ENCODE data around the gene LTBP1. TPM values are rescaled to one million over a fixed set of nuclear protein-coding genes. Genes with fewer than 3 reads are reported as not detected.
A peak's percentile ranks its signal among the peaks of the same experiment; 100 is the strongest.

Gene LTBP1
- total RNA-seq (100 to 1,000 TPM; 551 to 573 TPM), polyA plus RNA-seq (100 to 1,000 TPM; 107 to 539 TPM)
- long read RNA-seq, donor 1, partial matches to known transcripts, result 363 of 449 reads
- long read RNA-seq, donor 1, other reads (novel, unspliced or antisense), result 86 of 449 reads
- long read RNA-seq, donor 2, full-length matches to known transcripts, result 16 of 190 reads
- long read RNA-seq, donor 2, partial matches to known transcripts, result 104 of 190 reads
- long read RNA-seq, donor 2, other reads (novel, unspliced or antisense), result 70 of 190 reads

GRCh38 chr2:32946314-32947075 is at the start of gene LTBP1:
Gene LTBP1, plus strand, starts transcription at chr2:32946953. Its CDS starts 372 bp downstream, at chr2:32947325.
- DNase-seq (peak; percentile 81 to 92), ATAC-seq (ENCODE audit: low FRiP score) (peak; percentile 88)
- intact Hi-C loops (cut with DNase I), result loop anchor here in 1 of 2 donors (5.0 kb wide), 3 partner anchors 86 to 389 kb away; no protein-coding TSS in a partner anchor
- H3K27ac ChIP-seq (ENCODE audit: low read depth in 1 of 2, low read length in 2 of 2), result peak within 1 kb of the TSS; percentile 30 to 36
- WGBS, 2 donors, result 0 to 1% methylated on average over 55 to 68 of the region's 68 CpGs
- peak within 1 kb of the TSS; percentile 84 to 96 for H3K4me3 ChIP-seq (ENCODE audit: low read length in 2 of 2)
- no peaks in the 10 kb centered on the region for H3K36me3 ChIP-seq (ENCODE audit: control insufficient read depth in 1 of 2, insufficient read depth in 2 of 2, low read length in 1 of 2)
- H3K9me3 ChIP-seq (ENCODE audit: control insufficient read depth, low read length), result no peaks in the 10 kb centered on the region
- no peaks in the 10 kb centered on the region for H3K4me1 ChIP-seq (ENCODE audit: control insufficient read depth in 1 of 2, insufficient read depth in 2 of 2, low read length in 2 of 2)
- H3K27me3 ChIP-seq (ENCODE audit: control insufficient read depth in 1 of 2, insufficient read depth in 2 of 2, low read length in 1 of 2), result no peaks in the 10 kb centered on the region

GRCh38 chr2:32900246-32900973 is 46.3 kb upstream of the LTBP1 start:
- Histone ChIP-seq H3K36me3 (ENCODE audit: control insufficient read depth in 1 of 2, insufficient read depth in 2 of 2, low read length in 1 of 2) (no peaks in the 10 kb centered on the region), H3K4me1 (ENCODE audit: control insufficient read depth in 1 of 2, insufficient read depth in 2 of 2, low read length in 2 of 2) (no peaks in the 10 kb centered on the region), H3K27ac (ENCODE audit: low read depth in 1 of 2, low read length in 2 of 2) (no peak overlapping the region), H3K9me3 (ENCODE audit: control insufficient read depth, low read length) (peaks cover under 1% of the 10 kb centered on the region), H3K27me3 (ENCODE audit: control insufficient read depth in 1 of 2, insufficient read depth in 2 of 2, low read length in 1 of 2) (no peaks in the 10 kb centered on the region), H3K4me3 (ENCODE audit: low read length in 2 of 2) (no peak overlapping the region)
- 53 to 70% methylated on average over 12 of the region's 12 CpGs for WGBS, 2 donors
- intact Hi-C loops (cut with DNase I), result no loop called here
- no peak for DNase-seq
- no peak for ATAC-seq (ENCODE audit: low FRiP score)

GRCh38 chr2:32901313-32901712 is 45.4 kb upstream of the LTBP1 start:
- Histone ChIP-seq H3K27ac (ENCODE audit: low read depth in 1 of 2, low read length in 2 of 2) (no peak overlapping the region), H3K9me3 (ENCODE audit: control insufficient read depth, low read length) (no peaks in the 10 kb centered on the region), H3K36me3 (ENCODE audit: control insufficient read depth in 1 of 2, insufficient read depth in 2 of 2, low read length in 1 of 2) (no peaks in the 10 kb centered on the region), H3K4me3 (ENCODE audit: low read length in 2 of 2) (no peak overlapping the region), H3K27me3 (ENCODE audit: control insufficient read depth in 1 of 2, insufficient read depth in 2 of 2, low read length in 1 of 2) (no peaks in the 10 kb centered on the region), H3K4me1 (ENCODE audit: control insufficient read depth in 1 of 2, insufficient read depth in 2 of 2, low read length in 2 of 2) (no peaks in the 10 kb centered on the region)
- intact Hi-C loops (cut with DNase I), result no loop called here
- ATAC-seq (ENCODE audit: low FRiP score) (no peak), DNase-seq (no peak)
- 94% methylated on average over 7 of the region's 7 CpGs for WGBS, 2 donors

- no peaks in the 10 kb centered on the region for H3K9me3 ChIP-seq (ENCODE audit: control insufficient read depth, low read length)
- no peaks in the 10 kb centered on the region for H3K27me3 ChIP-seq (ENCODE audit: control insufficient read depth in 1 of 2, insufficient read depth in 2 of 2, low read length in 1 of 2)
- no peak overlapping the region for H3K4me3 ChIP-seq (ENCODE audit: low read length in 2 of 2)
- H3K27ac ChIP-seq (ENCODE audit: low read depth in 1 of 2, low read length in 2 of 2), result no peak overlapping the region
- no peaks in the 10 kb centered on the region for H3K36me3 ChIP-seq (ENCODE audit: control insufficient read depth in 1 of 2, insufficient read depth in 2 of 2, low read length in 1 of 2)
- no peak for DNase-seq
- no peak for ATAC-seq (ENCODE audit: low FRiP score)
- 97 to 100% methylated on average over 1 of the region's 1 CpG for WGBS, 2 donors
- intact Hi-C loops (cut with DNase I), result no loop called here
- H3K4me1 ChIP-seq (ENCODE audit: control insufficient read depth in 1 of 2, insufficient read depth in 2 of 2, low read length in 2 of 2), result no peaks in the 10 kb centered on the region
Measured at GRCh38 chr2:32902174-32902573, 44.6 kb upstream of the LTBP1 start.

GRCh38 chr2:32902986-32903385 is 43.8 kb upstream of the LTBP1 start:
- no peaks in the 10 kb centered on the region for H3K9me3 ChIP-seq (ENCODE audit: control insufficient read depth, low read length)
- no peaks in the 10 kb centered on the region for H3K27me3 ChIP-seq (ENCODE audit: control insufficient read depth in 1 of 2, insufficient read depth in 2 of 2, low read length in 1 of 2)
- no peaks in the 10 kb centered on the region for H3K36me3 ChIP-seq (ENCODE audit: control insufficient read depth in 1 of 2, insufficient read depth in 2 of 2, low read length in 1 of 2)
- no peak overlapping the region for H3K27ac ChIP-seq (ENCODE audit: low read depth in 1 of 2, low read length in 2 of 2)
- no peak overlapping the region for H3K4me3 ChIP-seq (ENCODE audit: low read length in 2 of 2)
- intact Hi-C loops (cut with DNase I), result no loop called here
- ATAC-seq (ENCODE audit: low FRiP score) (no peak), DNase-seq (no peak)
- 22 to 24% methylated on average over 4 of the region's 4 CpGs for WGBS, 2 donors
- H3K4me1 ChIP-seq (ENCODE audit: control insufficient read depth in 1 of 2, insufficient read depth in 2 of 2, low read length in 2 of 2), result no peaks in the 10 kb centered on the region

GRCh38 chr2:32904074-32904473 is 42.7 kb upstream of the LTBP1 start:
- no peaks in the 10 kb centered on the region for H3K27me3 ChIP-seq (ENCODE audit: control insufficient read depth in 1 of 2, insufficient read depth in 2 of 2, low read length in 1 of 2)
- no peak overlapping the region for H3K4me3 ChIP-seq (ENCODE audit: low read length in 2 of 2)
- 84 to 85% methylated on average over 3 of the region's 3 CpGs for WGBS, 2 donors
- intact Hi-C loops (cut with DNase I), result no loop called here
- no peaks in the 10 kb centered on the region for H3K36me3 ChIP-seq (ENCODE audit: control insufficient read depth in 1 of 2, insufficient read depth in 2 of 2, low read length in 1 of 2)
- H3K4me1 ChIP-seq (ENCODE audit: control insufficient read depth in 1 of 2, insufficient read depth in 2 of 2, low read length in 2 of 2), result no peaks in the 10 kb centered on the region
- no peak overlapping the region for H3K27ac ChIP-seq (ENCODE audit: low read depth in 1 of 2, low read length in 2 of 2)
- no peaks in the 10 kb centered on the region for H3K9me3 ChIP-seq (ENCODE audit: control insufficient read depth, low read length)
- ATAC-seq (ENCODE audit: low FRiP score) (no peak), DNase-seq (no peak)

GRCh38 chr2:32904751-32905150 is 42.0 kb upstream of the LTBP1 start:
- H3K36me3 ChIP-seq (ENCODE audit: control insufficient read depth in 1 of 2, insufficient read depth in 2 of 2, low read length in 1 of 2), result no peaks in the 10 kb centered on the region
- intact Hi-C loops (cut with DNase I), result no loop called here
- H3K27me3 ChIP-seq (ENCODE audit: control insufficient read depth in 1 of 2, insufficient read depth in 2 of 2, low read length in 1 of 2), result no peaks in the 10 kb centered on the region
- no peaks in the 10 kb centered on the region for H3K9me3 ChIP-seq (ENCODE audit: control insufficient read depth, low read length)
- H3K27ac ChIP-seq (ENCODE audit: low read depth in 1 of 2, low read length in 2 of 2), result no peak overlapping the region
- no peak overlapping the region for H3K4me3 ChIP-seq (ENCODE audit: low read length in 2 of 2)
- no peaks in the 10 kb centered on the region for H3K4me1 ChIP-seq (ENCODE audit: control insufficient read depth in 1 of 2, insufficient read depth in 2 of 2, low read length in 2 of 2)
- ATAC-seq (ENCODE audit: low FRiP score) (no peak), DNase-seq (no peak)
- 14 to 39% methylated on average over 3 of the region's 3 CpGs for WGBS, 2 donors

GRCh38 chr2:32905270-32905669 is 41.5 kb upstream of the LTBP1 start:
- H3K4me1 ChIP-seq (ENCODE audit: control insufficient read depth in 1 of 2, insufficient read depth in 2 of 2, low read length in 2 of 2), result no peaks in the 10 kb centered on the region
- no peak for ATAC-seq (ENCODE audit: low FRiP score)
- no peaks in the 10 kb centered on the region for H3K36me3 ChIP-seq (ENCODE audit: control insufficient read depth in 1 of 2, insufficient read depth in 2 of 2, low read length in 1 of 2)
- intact Hi-C loops (cut with DNase I), result no loop called here
- no peaks in the 10 kb centered on the region for H3K9me3 ChIP-seq (ENCODE audit: control insufficient read depth, low read length)
- H3K4me3 ChIP-seq (ENCODE audit: low read length in 2 of 2), result no peak overlapping the region
- no peaks in the 10 kb centered on the region for H3K27me3 ChIP-seq (ENCODE audit: control insufficient read depth in 1 of 2, insufficient read depth in 2 of 2, low read length in 1 of 2)
- DNase-seq, result no peak
- no peak overlapping the region for H3K27ac ChIP-seq (ENCODE audit: low read depth in 1 of 2, low read length in 2 of 2)
- 55% methylated on average over 3 of the region's 3 CpGs for WGBS, 2 donors

Measured in aorta (tissue), 5 donors.